D721Med (cell line): ENCODE data around the gene PRKN.

Experiments
- DNase-seq: peaks from one replicate; pipeline ENCODE4 v3.0.0; 2011; ENCODE audit warnings: low spot score; ENCODE audit not compliant: insufficient read length
- FAIRE-seq: peaks from 2 replicates; lab custom pipeline; 2011; peaks lifted over from hg19 to GRCh38; lab: Jason Lieb, UNC
- CTCF ChIP-seq: IDR thresholded peaks from 2 replicates; pipeline ENCODE4 v1.5.1; 2012; ENCODE audit warnings: mild to moderate bottlenecking, control low read depth; ENCODE audit not compliant: insufficient read depth; ENCODE audit errors: missing control alignments

The PRKN gene

GRCh38 chr6:162596676-162597075 is 130.9 kb downstream of the PRKN start:
- TF ChIP-seq CTCF: no peak
- FAIRE-seq (no peak), DNase-seq (no peak)

GRCh38 chr6:162591517-162591916 is 136.0 kb downstream of the PRKN start:
- FAIRE-seq (no peak), DNase-seq (no peak)
- no peak for TF ChIP-seq CTCF

- FAIRE-seq (no peak), DNase-seq (no peak)
- TF ChIP-seq CTCF: no peak
These were observed 145.4 kb downstream of the PRKN start for GRCh38 chr6:162581988-162582780.

GRCh38 chr6:162580619-162581018 is 146.9 kb downstream of the PRKN start:
- FAIRE-seq (no peak), DNase-seq (no peak)
- TF ChIP-seq CTCF: no peak

- DNase-seq (no peak), FAIRE-seq (no peak)
- TF ChIP-seq CTCF: no peak
These were observed 151.6 kb downstream of the PRKN start for GRCh38 chr6:162576016-162576415.

- no peak for TF ChIP-seq CTCF
- FAIRE-seq: peak; percentile 94
- DNase-seq: peak; percentile 33
These were observed 155.3 kb downstream of the PRKN start for GRCh38 chr6:162572240-162572639.

- FAIRE-seq (no peak), DNase-seq (no peak)
- TF ChIP-seq CTCF: no peak
These were observed 159.3 kb downstream of the PRKN start for GRCh38 chr6:162568266-162568665.
